ENCODE data around the gene SSH3.

SSH3 gene

GRCh38 chr11:67287355-67288197, 15.8 kb upstream of the SSH3 start:
- peak overlapping the region; percentile 75 for H3K4me3 ChIP-seq (replicated peaks; ENCODE audit: low read depth, low read length)
- DNase-seq (ENCODE audit: low read depth) = no peak
- TF ChIP-seq, protein P1, sequence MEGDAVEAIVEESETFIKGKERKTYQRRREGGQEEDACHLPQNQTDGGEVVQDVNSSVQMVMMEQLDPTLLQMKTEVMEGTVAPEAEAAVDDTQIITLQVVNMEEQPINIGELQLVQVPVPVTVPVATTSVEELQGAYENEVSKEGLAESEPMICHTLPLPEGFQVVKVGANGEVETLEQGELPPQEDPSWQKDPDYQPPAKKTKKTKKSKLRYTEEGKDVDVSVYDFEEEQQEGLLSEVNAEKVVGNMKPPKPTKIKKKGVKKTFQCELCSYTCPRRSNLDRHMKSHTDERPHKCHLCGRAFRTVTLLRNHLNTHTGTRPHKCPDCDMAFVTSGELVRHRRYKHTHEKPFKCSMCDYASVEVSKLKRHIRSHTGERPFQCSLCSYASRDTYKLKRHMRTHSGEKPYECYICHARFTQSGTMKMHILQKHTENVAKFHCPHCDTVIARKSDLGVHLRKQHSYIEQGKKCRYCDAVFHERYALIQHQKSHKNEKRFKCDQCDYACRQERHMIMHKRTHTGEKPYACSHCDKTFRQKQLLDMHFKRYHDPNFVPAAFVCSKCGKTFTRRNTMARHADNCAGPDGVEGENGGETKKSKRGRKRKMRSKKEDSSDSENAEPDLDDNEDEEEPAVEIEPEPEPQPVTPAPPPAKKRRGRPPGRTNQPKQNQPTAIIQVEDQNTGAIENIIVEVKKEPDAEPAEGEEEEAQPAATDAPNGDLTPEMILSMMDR (IDR thresholded peaks at IDR 0.05; ENCODE audit: low read length, missing control alignments) = no peak

GRCh38 chr11:67288198-67288451, 15.2 kb upstream of the SSH3 start:
- TF ChIP-seq, protein P1 (IDR thresholded peaks at IDR 0.05; ENCODE audit: low read length, missing control alignments) = no peak
- H3K4me3 ChIP-seq (replicated peaks; ENCODE audit: low read depth, low read length) = peak overlapping the region; percentile 75
- DNase-seq (ENCODE audit: low read depth) = no peak

DNA sequence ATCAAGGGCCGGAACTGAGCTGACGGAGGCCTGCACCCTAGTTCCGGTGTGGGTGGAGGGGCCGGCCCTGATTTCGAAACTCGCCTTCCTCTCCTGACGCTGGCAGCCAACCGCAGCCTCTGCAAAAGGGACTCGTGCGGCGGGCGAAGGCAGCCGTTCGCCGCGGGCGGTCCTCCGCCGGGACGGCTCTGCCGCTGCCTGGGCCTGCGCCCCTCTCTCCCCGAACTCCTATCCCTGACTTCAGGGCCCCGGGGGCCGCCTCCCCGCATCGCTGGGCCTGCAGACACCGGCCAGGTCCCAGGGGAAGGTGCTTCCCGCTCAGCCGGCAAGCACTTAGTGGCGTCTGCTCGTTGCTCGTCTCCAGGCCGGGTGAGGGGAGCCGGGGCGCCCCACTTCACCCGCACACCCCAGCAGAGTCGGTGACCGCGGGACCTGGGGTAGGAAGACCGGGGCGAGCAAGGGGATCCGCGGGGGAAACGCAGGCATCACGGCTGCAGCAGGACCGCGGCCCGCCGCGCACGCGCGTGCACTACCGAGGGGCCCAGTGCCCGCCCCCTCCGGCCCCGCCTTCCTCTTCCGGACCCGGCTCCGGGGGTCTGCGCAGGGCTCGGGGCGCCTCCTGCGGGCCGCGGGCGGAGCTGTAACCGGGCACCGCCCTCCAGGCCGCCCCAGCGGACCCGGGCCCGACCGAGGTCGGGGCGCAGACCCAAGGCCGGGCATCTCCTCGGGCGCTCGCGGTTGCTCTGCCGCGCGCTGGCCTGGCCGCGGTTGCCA, 14.7 kb upstream of the SSH3 start:
- H3K4me3 ChIP-seq (replicated peaks; ENCODE audit: low read depth, low read length) = peak overlapping the region; percentile 75
- TF ChIP-seq, protein P1 (IDR thresholded peaks at IDR 0.05; ENCODE audit: low read length, missing control alignments) = no peak
- peak; percentile 96 for DNase-seq (ENCODE audit: low read depth)

DNA sequence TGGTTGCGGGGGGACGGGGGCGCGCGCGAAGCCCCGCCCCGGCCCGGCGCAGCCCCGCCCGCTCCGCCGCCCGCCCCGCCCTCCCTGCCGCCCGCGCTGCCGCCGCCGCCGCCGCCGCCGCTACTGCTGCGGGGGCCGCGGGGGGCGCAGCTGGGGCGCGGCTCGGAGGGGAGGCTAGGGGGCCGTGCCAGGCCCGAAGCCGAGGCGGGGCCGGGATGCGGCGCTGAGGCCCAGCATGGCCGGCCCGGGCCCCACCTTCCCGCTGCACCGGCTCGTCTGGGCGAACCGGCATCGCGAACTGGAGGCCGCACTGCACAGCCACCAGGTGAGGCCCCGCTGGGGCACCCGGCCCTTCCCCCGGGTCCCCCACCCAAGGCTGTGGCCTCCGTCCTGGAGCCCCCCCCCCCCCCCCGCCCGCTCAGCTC, 14.1 kb upstream of the SSH3 start, which contains the start of gene ANKRD13D:
Gene ANKRD13D, plus strand, starts transcription at position 78 of the 425 bp plus-strand sequence. Its CDS starts 158 bp downstream, at position 236.
- TF ChIP-seq, protein P1 (IDR thresholded peaks at IDR 0.05; ENCODE audit: low read length, missing control alignments) = no peak
- DNase-seq (ENCODE audit: low read depth) = no peak
- peak within 1 kb of the TSS; percentile 75 for H3K4me3 ChIP-seq (replicated peaks; ENCODE audit: low read depth, low read length)

DNA sequence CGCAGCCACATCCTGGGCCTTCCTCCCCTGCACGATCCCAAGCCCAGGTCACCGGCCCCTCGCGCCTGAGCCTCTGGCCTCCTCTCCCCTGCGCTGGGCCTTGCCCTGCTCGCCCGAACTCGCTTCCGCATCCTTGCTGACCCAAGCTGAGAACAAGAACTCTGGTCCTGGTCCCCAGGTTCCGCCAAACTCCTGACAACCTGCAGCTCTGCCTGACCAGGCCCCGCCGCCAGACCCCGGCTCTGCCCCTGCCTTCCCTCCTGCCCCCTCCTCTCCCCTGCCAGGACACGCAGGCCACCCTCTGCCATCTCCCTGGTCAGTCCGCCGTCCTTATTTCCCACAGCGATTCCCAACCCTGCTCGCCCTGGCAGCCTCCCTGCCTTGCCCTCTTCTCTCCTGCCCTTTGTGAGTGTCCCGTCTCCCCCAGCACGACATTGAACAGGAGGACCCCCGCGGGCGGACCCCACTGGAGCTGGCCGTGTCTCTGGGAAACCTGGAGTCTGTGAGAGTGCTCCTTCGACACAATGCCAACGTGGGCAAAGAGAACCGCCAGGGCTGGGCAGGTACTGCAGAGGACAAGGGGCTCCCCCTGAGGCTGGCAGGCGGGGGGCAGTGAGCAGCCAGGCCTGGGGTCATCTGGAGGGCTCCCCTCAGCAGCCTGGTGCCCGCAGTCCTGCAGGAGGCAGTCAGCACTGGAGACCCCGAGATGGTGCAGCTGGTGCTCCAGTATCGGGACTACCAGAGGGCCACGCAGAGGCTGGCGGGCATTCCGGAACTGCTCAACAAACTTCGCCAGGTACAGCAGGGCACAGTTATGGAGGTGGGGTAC, 13.5 kb upstream of the SSH3 start:
- H3K4me3 ChIP-seq (replicated peaks; ENCODE audit: low read depth, low read length) = peak overlapping the region; percentile 65
- TF ChIP-seq, protein P1 (IDR thresholded peaks at IDR 0.05; ENCODE audit: low read length, missing control alignments) = no peak

DNA sequence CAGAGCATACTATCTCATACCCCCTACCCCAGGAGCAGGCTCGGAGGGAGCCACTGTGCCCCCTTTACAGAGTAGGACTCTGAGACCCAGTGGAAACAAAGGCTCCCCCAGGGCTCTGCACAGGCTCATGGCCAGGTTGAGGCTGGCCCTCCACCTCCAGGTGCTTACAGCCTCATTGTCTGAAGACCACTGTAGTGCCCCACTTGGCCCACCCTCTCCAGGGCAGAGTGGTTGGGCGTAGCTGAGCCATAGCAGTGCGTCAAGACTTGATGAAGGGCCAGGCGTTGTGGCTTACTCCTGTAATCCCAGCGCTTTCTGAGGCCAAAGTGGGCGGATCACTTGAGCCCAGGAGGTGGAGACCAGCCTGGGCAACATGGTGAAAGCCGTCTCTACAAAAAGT, 12.5 kb upstream of the SSH3 start:
- peak; percentile 61 for DNase-seq (ENCODE audit: low read depth)
- TF ChIP-seq, protein P1 (IDR thresholded peaks at IDR 0.05; ENCODE audit: low read length, missing control alignments) = no peak
- H3K4me3 ChIP-seq (replicated peaks; ENCODE audit: low read depth, low read length) = peak overlapping the region; percentile 65

More for the DNA sequence above, 13.5 kb upstream of the SSH3 start:
- DNase-seq (ENCODE audit: low read depth) = no peak

Measured in fibroblast of pulmonary artery (primary cell).